ENCODE data around the gene TMEM39A.

The TMEM39A gene

GRCh38 chr3:119463171-119464169, at the start of gene TMEM39A:
Gene TMEM39A, minus strand, starts transcription at chr3:119463615. Its CDS starts 1,541 bp downstream, at chr3:119462074.
- DNase-seq (ENCODE audit: low read depth) = peak; percentile 99

- no peak for DNase-seq (ENCODE audit: low read depth)
Observed at GRCh38 chr3:119510690-119511089, 47.3 kb upstream of the TMEM39A start.

- no peak for DNase-seq (ENCODE audit: low read depth)
Observed at GRCh38 chr3:119508172-119508845, 44.9 kb upstream of the TMEM39A start.

- no peak for DNase-seq (ENCODE audit: low read depth)
Observed at GRCh38 chr3:119507404-119507803, 44.0 kb upstream of the TMEM39A start.

- no peak for DNase-seq (ENCODE audit: low read depth)
Observed at GRCh38 chr3:119506631-119507030, 43.2 kb upstream of the TMEM39A start.

- no peak for DNase-seq (ENCODE audit: low read depth)
Observed at GRCh38 chr3:119500901-119501300, 37.5 kb upstream of the TMEM39A start.

- no peak for DNase-seq (ENCODE audit: low read depth)
Observed at GRCh38 chr3:119500265-119500664, 36.9 kb upstream of the TMEM39A start.

- peak; percentile 95 for DNase-seq (ENCODE audit: low read depth)
Observed at GRCh38 chr3:119498186-119499011, 35.0 kb upstream of the TMEM39A start, which contains the start of gene TIMMDC1. Gene TIMMDC1, plus strand, starts transcription at chr3:119498547. Its CDS starts 187 bp downstream, at chr3:119498734.

- no peak for DNase-seq (ENCODE audit: low read depth)
Observed at GRCh38 chr3:119497820-119498185, 34.4 kb upstream of the TMEM39A start.

GRCh38 chr3:119494597-119494996, 31.2 kb upstream of the TMEM39A start:
- no peak for DNase-seq (ENCODE audit: low read depth)

GRCh38 chr3:119492810-119493209, 29.4 kb upstream of the TMEM39A start:
- no peak for DNase-seq (ENCODE audit: low read depth)

GRCh38 chr3:119492128-119492527, 28.7 kb upstream of the TMEM39A start:
- DNase-seq (ENCODE audit: low read depth) = no peak

GRCh38 chr3:119490153-119490552, 26.7 kb upstream of the TMEM39A start:
- DNase-seq (ENCODE audit: low read depth) = no peak

GRCh38 chr3:119485563-119485962, 22.1 kb upstream of the TMEM39A start:
- no peak for DNase-seq (ENCODE audit: low read depth)

GRCh38 chr3:119483101-119483500, 19.7 kb upstream of the TMEM39A start:
- DNase-seq (ENCODE audit: low read depth) = no peak

- DNase-seq (ENCODE audit: low read depth) = no peak
Observed at GRCh38 chr3:119481079-119481478, 17.7 kb upstream of the TMEM39A start.

- DNase-seq (ENCODE audit: low read depth) = no peak
Observed at GRCh38 chr3:119470866-119471265, 7.5 kb upstream of the TMEM39A start.

GRCh38 chr3:119469418-119470189, 6.2 kb upstream of the TMEM39A start:
- DNase-seq (ENCODE audit: low read depth) = no peak

- no peak for DNase-seq (ENCODE audit: low read depth)
Observed at GRCh38 chr3:119468041-119468440, 4.6 kb upstream of the TMEM39A start.

GRCh38 chr3:119457246-119457645, 6.2 kb downstream of the TMEM39A start:
- DNase-seq (ENCODE audit: low read depth) = no peak

GRCh38 chr3:119456469-119456868, 6.9 kb downstream of the TMEM39A start:
- no peak for DNase-seq (ENCODE audit: low read depth)

Measured in stimulated activated CD8-positive, alpha-beta memory T cell treated with anti-CD3 and anti-CD28 coated beads, Interleukin-12 subunit alpha, Interleukin-12 subunit beta, amount 100 ng/mL, for 4 hours (primary cell).